T-helper 2 cell treated with Interferon-gamma antibody and Interleukin-4, amounts not matched to agents 5 μg/mL and 100 μg/mL, for 36 hours (primary cell): Measurements from ENCODE around the gene OR56A4.

Experiments
- DNase-seq: peaks from one replicate; pipeline ENCODE4 v3.0.0; 2021; ENCODE audit warnings: low spot score
- H3K27ac Mint-ChIP-seq: one replicate; pipeline ENCODE4 v1.8.0; 2021; ENCODE audit warnings: mild to moderate bottlenecking, mixed read lengths
- H3K27me3 Mint-ChIP-seq: one replicate; pipeline ENCODE4 v1.8.0; 2021; ENCODE audit warnings: low read depth, mixed read lengths
- H3K36me3 Mint-ChIP-seq: one replicate; pipeline ENCODE4 v1.8.0; 2021; ENCODE audit warnings: low read depth, mixed read lengths
- H3K4me1 Mint-ChIP-seq: one replicate; pipeline ENCODE4 v1.8.0; 2021; ENCODE audit warnings: low read depth, mixed read lengths
- H3K4me3 Mint-ChIP-seq: one replicate; pipeline ENCODE4 v1.8.0; 2022; ENCODE audit warnings: mild to moderate bottlenecking, moderate library complexity, mixed read lengths
- H3K9me3 Mint-ChIP-seq: one replicate; pipeline ENCODE4 v1.8.0; 2021; ENCODE audit warnings: mixed read lengths

Gene OR56A4, protein sequence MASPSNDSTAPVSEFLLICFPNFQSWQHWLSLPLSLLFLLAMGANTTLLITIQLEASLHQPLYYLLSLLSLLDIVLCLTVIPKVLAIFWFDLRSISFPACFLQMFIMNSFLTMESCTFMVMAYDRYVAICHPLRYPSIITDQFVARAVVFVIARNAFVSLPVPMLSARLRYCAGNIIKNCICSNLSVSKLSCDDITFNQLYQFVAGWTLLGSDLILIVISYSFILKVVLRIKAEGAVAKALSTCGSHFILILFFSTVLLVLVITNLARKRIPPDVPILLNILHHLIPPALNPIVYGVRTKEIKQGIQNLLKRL

DNA sequence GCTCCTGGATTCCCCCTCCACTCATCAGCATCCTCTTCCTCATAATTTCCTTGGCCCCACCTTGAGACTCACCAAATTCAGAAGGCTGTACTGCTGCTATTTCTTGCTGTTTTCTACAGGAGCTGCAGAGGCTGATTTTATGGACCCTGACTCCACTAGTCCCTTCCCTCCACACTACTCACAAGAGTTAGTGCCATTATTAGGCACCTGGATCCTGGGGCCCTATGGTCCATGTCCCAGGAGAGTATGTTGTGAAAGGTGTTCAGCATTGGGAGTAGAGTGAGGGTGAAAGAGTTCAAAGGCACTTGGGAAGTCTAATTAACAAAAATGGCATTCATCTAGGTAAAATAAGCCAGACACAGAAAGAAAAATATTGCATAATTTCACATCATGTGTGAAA is at the start of gene OR56A4:
Gene OR56A4, minus strand, starts transcription at position 101 of the 400 bp plus-strand sequence. CDS start 3,954 bp downstream, outside the sequence.
- no peak within 1 kb of the TSS for H3K4me3 Mint-ChIP-seq
- no peaks in the 10 kb centered on the region for H3K4me1 Mint-ChIP-seq
- no peaks in the 10 kb centered on the region for H3K36me3 Mint-ChIP-seq
- no peaks in the 10 kb centered on the region for H3K9me3 Mint-ChIP-seq
- no peak within 1 kb of the TSS for H3K27ac Mint-ChIP-seq
- H3K27me3 Mint-ChIP-seq, result peaks cover 2% of the 10 kb centered on the region
- no peak for DNase-seq

DNA sequence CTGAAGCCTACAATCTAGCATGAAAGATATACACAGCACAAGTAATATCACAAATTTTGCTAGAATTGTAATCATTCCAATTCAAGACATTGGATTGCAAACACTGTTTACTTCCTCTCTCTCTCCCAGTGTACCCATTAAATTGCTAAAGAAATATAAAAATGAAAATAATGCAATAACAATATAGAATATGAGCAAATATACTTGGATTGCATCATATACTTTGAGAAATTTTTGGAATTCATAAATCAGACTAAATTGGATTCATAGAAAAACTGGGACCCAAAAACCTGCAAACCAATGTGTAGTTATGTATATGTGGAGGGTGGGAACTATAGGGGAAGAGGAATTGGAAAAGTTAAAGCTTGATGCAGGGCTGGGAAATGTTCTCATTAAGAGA is 48.8 kb upstream of the OR56A4 start:
- H3K27me3 Mint-ChIP-seq, result no peaks in the 10 kb centered on the region
- no peak overlapping the region for H3K27ac Mint-ChIP-seq
- no peaks in the 10 kb centered on the region for H3K4me1 Mint-ChIP-seq
- no peak overlapping the region for H3K4me3 Mint-ChIP-seq
- H3K9me3 Mint-ChIP-seq, result no peaks in the 10 kb centered on the region
- no peaks in the 10 kb centered on the region for H3K36me3 Mint-ChIP-seq
- no peak for DNase-seq

DNA sequence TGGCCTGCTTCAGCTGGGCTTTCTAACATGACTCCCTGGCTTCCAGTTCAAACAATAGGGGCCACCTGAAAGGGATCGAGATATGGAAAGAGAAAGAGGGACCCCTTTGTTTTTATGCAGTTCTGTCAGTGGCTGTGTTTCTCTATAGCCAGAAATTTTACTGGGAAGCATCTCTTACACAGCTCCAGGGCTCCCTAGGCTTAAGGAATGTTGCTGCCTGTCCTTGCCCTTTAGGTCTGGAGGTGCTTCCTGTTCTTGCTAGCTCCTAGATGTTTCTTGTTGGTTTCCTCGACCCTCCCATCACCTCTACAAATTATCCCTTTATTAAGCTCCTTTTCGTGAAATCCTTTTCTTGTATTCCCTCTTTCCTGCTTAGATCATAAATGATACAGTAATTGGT is 45.6 kb upstream of the OR56A4 start:
- H3K27ac Mint-ChIP-seq, result no peak overlapping the region
- H3K4me3 Mint-ChIP-seq, result no peak overlapping the region
- H3K27me3 Mint-ChIP-seq, result peaks cover under 1% of the 10 kb centered on the region
- no peaks in the 10 kb centered on the region for H3K4me1 Mint-ChIP-seq
- H3K9me3 Mint-ChIP-seq, result no peaks in the 10 kb centered on the region
- no peaks in the 10 kb centered on the region for H3K36me3 Mint-ChIP-seq
- no peak for DNase-seq

DNA sequence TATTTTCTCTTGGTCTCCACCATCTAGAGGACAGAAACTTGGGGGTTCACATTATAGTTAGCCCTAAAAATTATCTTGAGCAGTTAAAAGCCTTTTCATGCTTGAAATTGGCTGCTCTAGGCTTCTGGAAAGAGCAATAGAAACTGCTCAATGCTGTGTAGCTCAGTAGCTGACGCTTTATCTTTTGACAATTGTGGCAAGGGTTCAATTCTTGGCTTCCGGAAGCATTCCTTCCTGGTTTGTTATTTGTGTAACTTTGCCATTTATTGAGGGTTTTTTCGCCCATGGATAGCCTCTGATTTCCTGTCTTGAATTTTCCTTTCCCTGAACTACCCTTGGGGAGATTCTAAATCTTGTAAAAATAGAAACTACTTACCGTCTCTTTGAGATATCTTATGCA is 34.1 kb upstream of the OR56A4 start:
- H3K27ac Mint-ChIP-seq, result no peak overlapping the region
- no peaks in the 10 kb centered on the region for H3K36me3 Mint-ChIP-seq
- DNase-seq, result no peak
- H3K9me3 Mint-ChIP-seq, result no peaks in the 10 kb centered on the region
- no peaks in the 10 kb centered on the region for H3K4me1 Mint-ChIP-seq
- peaks cover 3% of the 10 kb centered on the region for H3K27me3 Mint-ChIP-seq
- H3K4me3 Mint-ChIP-seq, result no peak overlapping the region

DNA sequence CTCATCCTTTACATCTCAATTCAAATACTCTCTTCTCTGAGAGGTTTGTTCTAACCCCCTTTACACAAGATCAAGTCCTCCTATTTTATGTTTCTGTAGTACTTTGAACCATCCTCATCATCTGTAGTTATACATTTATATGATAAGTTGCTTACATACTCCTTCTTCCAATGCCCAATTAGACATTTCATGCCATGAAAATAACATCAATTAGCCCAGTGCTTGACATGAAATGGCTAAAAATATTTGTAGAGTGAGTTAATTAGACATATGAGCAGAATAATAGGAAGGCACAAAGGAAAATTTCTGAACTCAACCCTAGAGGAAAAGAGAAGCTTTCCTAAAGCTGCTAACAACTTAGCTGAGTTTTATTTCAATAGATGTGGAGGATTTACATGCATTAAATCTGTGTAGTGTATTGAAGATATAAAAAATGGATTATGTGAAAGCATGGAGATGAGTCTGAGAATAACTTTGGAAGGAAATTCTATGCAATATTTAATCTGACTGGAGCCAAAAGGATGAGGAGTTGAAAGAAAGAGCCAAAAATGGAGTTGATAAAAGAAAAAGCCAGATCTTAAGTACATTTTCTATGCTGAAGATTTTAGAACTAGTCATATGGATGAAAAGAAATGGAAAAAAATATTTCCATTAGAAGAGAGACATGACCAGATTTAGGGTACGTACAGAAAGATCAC is 24.1 kb upstream of the OR56A4 start, which contains the start of gene OR56A1:
Gene OR56A1, minus strand, starts transcription at position 51 of the 698 bp plus-strand sequence. CDS start 3,066 bp downstream, outside the sequence.
- Mint-ChIP-seq H3K27me3 (peaks cover 5% of the 10 kb centered on the region), H3K36me3 (no peaks in the 10 kb centered on the region), H3K27ac (no peak within 1 kb of the TSS), H3K4me3 (no peak within 1 kb of the TSS), H3K4me1 (no peaks in the 10 kb centered on the region), H3K9me3 (no peaks in the 10 kb centered on the region)
- DNase-seq, result no peak

DNA sequence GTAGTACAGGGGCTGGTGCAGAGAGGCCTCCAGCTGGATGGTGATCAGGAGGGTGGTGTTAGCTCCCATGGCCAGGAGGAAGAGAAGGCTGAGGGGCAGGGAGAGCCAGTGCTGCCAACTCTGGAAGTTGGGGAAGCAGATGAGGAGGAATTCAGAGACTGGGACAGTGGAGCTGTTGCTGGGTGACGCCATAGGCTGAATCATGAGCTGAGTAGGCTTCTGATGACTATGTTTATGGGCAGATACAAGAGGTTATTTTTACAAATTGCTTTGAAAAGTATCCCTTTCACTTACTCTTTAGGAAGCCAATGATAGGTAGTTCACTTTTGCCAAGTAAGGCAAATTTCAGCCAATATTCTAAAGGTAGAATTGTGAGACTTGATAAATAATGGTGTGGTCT is 20.8 kb upstream of the OR56A4 start:
- Mint-ChIP-seq H3K36me3 (no peaks in the 10 kb centered on the region), H3K4me1 (no peaks in the 10 kb centered on the region), H3K27me3 (peaks cover 14% of the 10 kb centered on the region), H3K9me3 (no peaks in the 10 kb centered on the region), H3K4me3 (no peak overlapping the region), H3K27ac (no peak overlapping the region)
- DNase-seq, result no peak

DNA sequence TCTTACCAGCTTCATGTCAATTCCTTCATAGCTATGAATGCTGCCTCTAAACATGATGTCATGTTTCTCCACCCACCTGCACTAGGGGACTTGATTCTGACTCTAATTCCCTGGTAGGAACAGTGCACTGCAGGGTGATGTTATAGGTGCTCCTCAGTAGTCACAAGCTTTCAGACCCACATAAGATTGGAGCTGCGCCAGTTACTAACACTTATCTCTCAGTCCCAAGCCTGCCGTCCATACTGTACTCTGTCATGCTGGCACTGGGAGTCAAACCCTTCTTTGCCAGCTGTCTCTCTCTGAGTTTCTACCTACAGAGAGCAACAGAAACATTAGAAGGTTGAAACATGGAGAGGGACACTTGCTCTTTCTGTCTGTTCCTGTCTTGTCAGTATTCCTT is 18.3 kb upstream of the OR56A4 start:
- Mint-ChIP-seq H3K27ac (no peak overlapping the region), H3K36me3 (no peaks in the 10 kb centered on the region)

DNA sequence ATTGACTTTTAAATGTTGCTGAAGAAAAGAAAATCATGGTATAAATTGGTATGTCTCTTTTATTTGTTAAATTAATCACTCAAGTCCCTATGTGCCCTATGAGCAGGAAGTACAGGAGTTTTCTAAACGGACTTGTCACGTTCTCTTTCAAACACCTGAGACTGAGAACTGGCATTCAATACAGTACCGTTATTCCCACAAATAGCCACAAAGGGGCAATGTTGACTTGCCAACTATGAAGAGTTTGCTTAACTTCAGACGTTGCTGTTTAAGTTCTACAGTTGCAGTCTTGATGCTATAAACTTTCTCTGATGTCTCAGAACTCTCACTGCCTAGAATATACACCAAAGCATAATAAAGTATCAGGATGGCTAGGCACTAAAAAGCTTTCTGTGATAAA is 16.2 kb upstream of the OR56A4 start:
- Mint-ChIP-seq H3K4me1 (no peaks in the 10 kb centered on the region), H3K4me3 (no peak overlapping the region), H3K27ac (no peak overlapping the region), H3K36me3 (no peaks in the 10 kb centered on the region), H3K9me3 (no peaks in the 10 kb centered on the region), H3K27me3 (peaks cover 22% of the 10 kb centered on the region)
- DNase-seq, result no peak

More for the DNA sequence above, 18.3 kb upstream of the OR56A4 start:
- H3K4me1 Mint-ChIP-seq, result no peaks in the 10 kb centered on the region
- no peaks in the 10 kb centered on the region for H3K9me3 Mint-ChIP-seq
- no peak for DNase-seq
- peaks cover 20% of the 10 kb centered on the region for H3K27me3 Mint-ChIP-seq
- H3K4me3 Mint-ChIP-seq, result no peak overlapping the region

DNA sequence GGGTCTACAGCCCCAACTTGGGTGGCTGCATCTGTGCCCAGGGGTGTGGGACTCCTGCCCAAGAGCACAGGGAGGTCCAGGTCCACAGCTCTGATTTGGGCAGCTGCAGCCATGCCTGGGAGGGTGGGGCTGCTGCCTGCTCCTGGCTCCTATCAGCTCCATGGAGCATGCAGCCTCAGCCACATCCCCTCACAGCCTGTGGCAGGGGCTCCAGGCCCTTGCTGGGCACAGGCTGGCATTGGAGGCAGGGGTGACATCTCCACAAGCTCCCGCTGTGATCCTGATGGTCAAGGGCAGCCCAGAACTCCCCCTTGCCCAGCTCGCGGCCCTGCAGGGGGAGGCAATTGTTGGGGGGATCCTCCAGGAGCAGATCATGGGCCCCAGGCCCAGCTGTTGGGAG is 6.3 kb upstream of the OR56A4 start:
- no peak overlapping the region for H3K4me3 Mint-ChIP-seq
- no peak overlapping the region for H3K27ac Mint-ChIP-seq
- H3K36me3 Mint-ChIP-seq, result no peaks in the 10 kb centered on the region
- H3K9me3 Mint-ChIP-seq, result peaks cover 4% of the 10 kb centered on the region
- no peak for DNase-seq
- no peaks in the 10 kb centered on the region for H3K4me1 Mint-ChIP-seq
- no peaks in the 10 kb centered on the region for H3K27me3 Mint-ChIP-seq

DNA sequence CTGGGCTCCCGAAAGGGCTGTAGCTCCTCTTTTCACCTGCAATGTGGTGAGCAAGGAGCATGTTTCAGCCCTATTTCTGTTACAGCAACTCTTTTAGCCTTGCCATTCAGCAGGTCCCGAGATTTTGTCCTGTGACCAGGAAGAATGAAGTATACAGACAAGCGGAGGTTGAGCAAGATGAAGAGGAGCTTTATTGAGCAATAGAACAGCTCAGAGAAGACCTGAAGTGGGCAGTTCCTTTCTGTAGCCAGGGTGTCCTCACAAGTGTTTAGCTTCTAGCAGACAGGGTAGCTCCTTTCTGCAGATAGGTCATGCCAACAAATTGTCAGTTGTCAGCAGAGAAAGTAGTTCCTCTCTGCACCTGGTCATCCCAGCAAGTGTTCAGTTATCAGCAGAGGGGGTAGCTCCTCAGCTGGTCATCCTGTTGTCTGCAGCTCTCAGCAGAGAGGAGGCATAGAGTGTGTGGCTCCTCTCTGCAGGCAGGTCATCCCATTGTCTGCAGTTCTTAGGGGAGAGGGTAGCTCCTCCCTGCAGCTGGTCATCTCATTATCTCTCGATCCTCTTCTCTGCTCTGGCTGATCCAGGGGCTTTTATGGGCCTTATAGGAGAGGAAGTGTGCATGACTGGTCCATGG is 5.4 kb upstream of the OR56A4 start:
- H3K27me3 Mint-ChIP-seq, result no peaks in the 10 kb centered on the region
- no peak overlapping the region for H3K4me3 Mint-ChIP-seq
- peaks cover 4% of the 10 kb centered on the region for H3K9me3 Mint-ChIP-seq
- no peak overlapping the region for H3K27ac Mint-ChIP-seq
- H3K4me1 Mint-ChIP-seq, result no peaks in the 10 kb centered on the region
- no peaks in the 10 kb centered on the region for H3K36me3 Mint-ChIP-seq
- DNase-seq, result no peak

DNA sequence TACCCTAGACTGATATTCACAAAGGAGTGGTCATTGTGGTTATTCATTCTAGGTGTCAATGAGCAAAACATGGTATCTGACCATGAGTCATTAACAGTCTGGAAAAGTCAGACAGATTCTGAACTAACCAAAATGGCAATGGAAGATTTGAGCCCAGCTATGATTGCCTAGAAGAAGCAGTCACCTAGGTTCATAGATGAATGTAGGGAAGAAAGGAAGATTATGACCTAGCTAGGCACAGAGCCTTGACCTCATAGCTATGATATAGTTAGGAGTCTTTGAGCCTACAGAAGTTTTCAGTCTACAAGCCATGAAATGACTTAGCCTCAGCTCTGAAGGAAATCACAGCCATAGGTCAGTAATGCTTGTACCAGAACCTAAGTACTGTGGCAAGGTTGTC is 351 bp downstream of the OR56A4 start:
- no peaks in the 10 kb centered on the region for H3K36me3 Mint-ChIP-seq
- H3K9me3 Mint-ChIP-seq, result no peaks in the 10 kb centered on the region
- no peak for DNase-seq
- H3K27me3 Mint-ChIP-seq, result peaks cover 2% of the 10 kb centered on the region
- no peak overlapping the region for H3K4me3 Mint-ChIP-seq
- H3K4me1 Mint-ChIP-seq, result no peaks in the 10 kb centered on the region
- H3K27ac Mint-ChIP-seq, result no peak overlapping the region

DNA sequence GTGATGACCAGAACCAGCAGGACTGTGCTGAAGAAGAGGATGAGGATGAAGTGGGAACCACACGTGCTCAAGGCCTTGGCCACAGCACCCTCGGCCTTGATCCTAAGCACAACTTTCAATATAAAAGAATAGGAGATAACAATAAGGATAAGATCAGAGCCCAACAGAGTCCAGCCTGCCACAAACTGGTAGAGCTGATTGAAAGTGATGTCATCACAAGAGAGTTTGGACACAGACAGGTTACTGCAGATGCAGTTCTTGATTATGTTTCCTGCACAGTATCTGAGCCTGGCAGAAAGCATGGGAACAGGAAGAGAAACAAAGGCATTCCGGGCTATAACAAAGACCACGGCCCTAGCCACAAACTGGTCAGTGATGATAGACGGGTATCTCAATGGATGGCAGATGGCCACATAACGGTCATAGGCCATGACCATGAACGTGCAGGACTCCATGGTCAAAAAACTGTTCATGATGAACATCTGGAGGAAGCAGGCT is 4.5 kb downstream of the OR56A4 start:
- Mint-ChIP-seq H3K4me1 (no peaks in the 10 kb centered on the region), H3K36me3 (no peaks in the 10 kb centered on the region), H3K27me3 (peaks cover 2% of the 10 kb centered on the region), H3K4me3 (no peak overlapping the region), H3K27ac (no peak overlapping the region), H3K9me3 (no peaks in the 10 kb centered on the region)
- no peak for DNase-seq

DNA sequence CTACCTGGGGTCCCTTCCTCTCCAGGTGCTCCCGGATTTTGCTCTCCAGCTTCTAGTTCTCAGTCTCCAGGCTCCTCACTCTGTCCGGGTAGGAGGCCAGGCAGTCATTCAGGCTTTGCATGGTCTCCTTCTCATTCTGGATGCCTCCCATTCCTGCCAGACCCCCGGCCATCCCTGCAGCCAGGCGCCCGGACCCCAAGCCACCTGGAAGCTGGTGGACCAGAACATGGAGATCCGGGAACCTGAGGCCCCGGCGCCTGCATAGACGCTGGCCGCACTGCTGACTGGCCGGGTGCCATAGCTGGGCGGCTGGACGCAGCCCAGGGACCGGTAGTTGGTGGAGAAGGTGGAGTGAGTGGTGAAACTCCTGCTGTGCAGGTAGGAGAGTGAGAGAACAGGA is 12.0 kb downstream of the OR56A4 start:
- H3K4me3 Mint-ChIP-seq, result no peak overlapping the region
- no peaks in the 10 kb centered on the region for H3K9me3 Mint-ChIP-seq
- DNase-seq, result no peak
- no peaks in the 10 kb centered on the region for H3K4me1 Mint-ChIP-seq
- H3K27ac Mint-ChIP-seq, result no peak overlapping the region
- H3K36me3 Mint-ChIP-seq, result no peaks in the 10 kb centered on the region
- H3K27me3 Mint-ChIP-seq, result no peaks in the 10 kb centered on the region

DNA sequence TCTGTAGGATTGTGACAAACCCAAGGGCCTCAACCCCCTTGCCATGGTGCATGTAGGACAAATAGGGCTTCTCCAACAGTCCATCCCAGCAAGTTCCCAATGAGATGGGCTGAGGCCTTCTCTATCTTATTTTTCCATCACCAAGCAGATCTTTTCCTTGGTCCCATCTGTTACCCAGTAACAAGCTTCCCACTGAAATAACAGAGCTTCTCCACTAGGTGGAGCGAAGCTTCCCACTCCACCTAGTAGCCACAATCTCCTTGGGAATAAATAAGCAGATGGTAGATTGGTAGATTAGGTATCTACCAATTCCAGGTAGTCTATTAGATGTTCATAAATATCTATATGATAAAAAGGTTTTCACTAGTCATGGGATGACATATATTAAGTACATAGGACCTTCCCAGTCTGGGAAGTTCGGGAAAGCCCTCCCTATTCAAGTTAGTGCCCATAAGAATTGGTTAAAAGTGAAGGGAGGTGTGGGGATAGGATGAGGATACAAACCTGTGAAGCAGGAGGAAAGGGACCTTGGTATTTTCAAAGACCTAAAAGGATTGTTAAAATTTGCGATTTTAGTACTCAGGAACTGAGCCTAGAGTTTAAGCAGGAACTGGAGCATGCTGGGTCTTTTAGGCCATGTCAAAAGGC is 14.0 kb downstream of the OR56A4 start:
- H3K36me3 Mint-ChIP-seq, result no peaks in the 10 kb centered on the region
- H3K4me1 Mint-ChIP-seq, result no peaks in the 10 kb centered on the region
- no peak overlapping the region for H3K4me3 Mint-ChIP-seq
- H3K27me3 Mint-ChIP-seq, result peaks cover under 1% of the 10 kb centered on the region
- DNase-seq, result no peak
- H3K27ac Mint-ChIP-seq, result no peak overlapping the region
- H3K9me3 Mint-ChIP-seq, result no peaks in the 10 kb centered on the region
